WERI-Rb-1 (cell line): ENCODE data around the gene NDUFB6.
A peak's percentile ranks its signal among the peaks of the same experiment; 100 is the strongest.

Source experiments
- DNase-seq: peaks from one replicate; pipeline ENCODE4 v3.0.0-alpha.2; 2020
- H3K27ac ChIP-seq: fragments of 250-450 bp; sonication (Bioruptor Pico); 2 replicates; pipeline ENCODE4 v1.5.1; 2020; ENCODE audit warnings: mild to moderate bottlenecking, moderate library complexity
- H3K27me3 ChIP-seq: fragments of 250-450 bp; sonication (Bioruptor Pico); 2 replicates; pipeline ENCODE4 v1.5.1; 2021; ENCODE audit warnings: mild to moderate bottlenecking, low read depth, moderate library complexity; ENCODE audit not compliant: insufficient read depth, severe bottlenecking
- H3K36me3 ChIP-seq: fragments of 250-450 bp; sonication (Bioruptor Pico); 2 replicates; pipeline ENCODE4 v1.5.1; 2020; ENCODE audit warnings: mild to moderate bottlenecking, moderate library complexity
- H3K4me3 ChIP-seq: 2 replicates; pipeline ENCODE4 v1.5.1; 2011; ENCODE audit warnings: low read depth, mild to moderate bottlenecking, control low read depth, low read length
- H3K9me3 ChIP-seq: fragments of 250-450 bp; sonication (Bioruptor Pico); 2 replicates; pipeline ENCODE4 v1.5.1; 2021; ENCODE audit warnings: mild to moderate bottlenecking, moderate library complexity; ENCODE audit not compliant: severe bottlenecking
- CTCF ChIP-seq: IDR thresholded peaks from 2 replicates; pipeline ENCODE4 v1.5.1; 2011; ENCODE audit warnings: low read depth, mild to moderate bottlenecking, control low read depth, inconsistent platforms, low read length

Gene NDUFB6

GRCh38 chr9:32574858-32575257 is 1.9 kb upstream of the NDUFB6 start:
- TF ChIP-seq CTCF = no peak
- Histone ChIP-seq H3K36me3 (no peaks in the 10 kb centered on the region; the same call in 1 of the 2 replicates), H3K4me3 (no peak overlapping the region), H3K27ac (no peak overlapping the region), H3K27me3 (peaks cover 25% of the 10 kb centered on the region), H3K9me3 (no peaks in the 10 kb centered on the region)
- DNase-seq = no peak

- Histone ChIP-seq H3K27me3 (peaks cover 17% of the 10 kb centered on the region), H3K36me3 (no peaks in the 10 kb centered on the region; the same call in 1 of the 2 replicates), H3K4me3 (no peak overlapping the region), H3K27ac (no peak overlapping the region), H3K9me3 (no peaks in the 10 kb centered on the region)
- no peak for DNase-seq
- no peak for TF ChIP-seq CTCF
These were observed 862 bp upstream of the NDUFB6 start for GRCh38 chr9:32573821-32574220.

GRCh38 chr9:32571969-32572899 is 725 bp downstream of the NDUFB6 start:
- peak; percentile 69 for DNase-seq

GRCh38 chr9:32570262-32570661 is 2.7 kb downstream of the NDUFB6 start:
- Histone ChIP-seq H3K27me3 (no peaks in the 10 kb centered on the region), H3K9me3 (no peaks in the 10 kb centered on the region), H3K27ac (no peak overlapping the region), H3K4me3 (no peak overlapping the region), H3K36me3 (peaks cover 8% of the 10 kb centered on the region)
- TF ChIP-seq CTCF = no peak
- no peak for DNase-seq

More at GRCh38 chr9:32571969-32572899, 725 bp downstream of the NDUFB6 start:
- H3K27ac ChIP-seq = peak overlapping the region; percentile 69
- TF ChIP-seq CTCF = peak; percentile 72
- peak overlapping the region; percentile 93 for H3K4me3 ChIP-seq
- H3K9me3 ChIP-seq = no peaks in the 10 kb centered on the region
- H3K36me3 ChIP-seq = peaks cover 3% of the 10 kb centered on the region
- H3K27me3 ChIP-seq = peaks cover 4% of the 10 kb centered on the region

GRCh38 chr9:32566770-32567169 is 6.2 kb downstream of the NDUFB6 start:
- no peak for DNase-seq
- Histone ChIP-seq H3K27ac (no peak overlapping the region), H3K27me3 (no peaks in the 10 kb centered on the region), H3K9me3 (no peaks in the 10 kb centered on the region), H3K4me3 (no peak overlapping the region), H3K36me3 (peaks cover 16% of the 10 kb centered on the region)
- TF ChIP-seq CTCF = no peak

- Histone ChIP-seq H3K4me3 (no peak overlapping the region), H3K27ac (no peak overlapping the region), H3K27me3 (no peaks in the 10 kb centered on the region), H3K36me3 (peaks cover 16% of the 10 kb centered on the region), H3K9me3 (no peaks in the 10 kb centered on the region)
- no peak for TF ChIP-seq CTCF
- DNase-seq = no peak
These were observed 7.0 kb downstream of the NDUFB6 start for GRCh38 chr9:32565967-32566366.
